GM12874 (cell line): ENCODE data around the gene TMEM9.

Experiments
- TF ChIP-seq, protein P1 (sequence below): IDR thresholded peaks from 2 replicates; pipeline ENCODE4 v1.5.1; 2011; ENCODE audit warnings: low read depth, mild to moderate bottlenecking, control low read depth, low read length, moderate library complexity; ENCODE audit not compliant: insufficient read depth

Gene TMEM9

DNA sequence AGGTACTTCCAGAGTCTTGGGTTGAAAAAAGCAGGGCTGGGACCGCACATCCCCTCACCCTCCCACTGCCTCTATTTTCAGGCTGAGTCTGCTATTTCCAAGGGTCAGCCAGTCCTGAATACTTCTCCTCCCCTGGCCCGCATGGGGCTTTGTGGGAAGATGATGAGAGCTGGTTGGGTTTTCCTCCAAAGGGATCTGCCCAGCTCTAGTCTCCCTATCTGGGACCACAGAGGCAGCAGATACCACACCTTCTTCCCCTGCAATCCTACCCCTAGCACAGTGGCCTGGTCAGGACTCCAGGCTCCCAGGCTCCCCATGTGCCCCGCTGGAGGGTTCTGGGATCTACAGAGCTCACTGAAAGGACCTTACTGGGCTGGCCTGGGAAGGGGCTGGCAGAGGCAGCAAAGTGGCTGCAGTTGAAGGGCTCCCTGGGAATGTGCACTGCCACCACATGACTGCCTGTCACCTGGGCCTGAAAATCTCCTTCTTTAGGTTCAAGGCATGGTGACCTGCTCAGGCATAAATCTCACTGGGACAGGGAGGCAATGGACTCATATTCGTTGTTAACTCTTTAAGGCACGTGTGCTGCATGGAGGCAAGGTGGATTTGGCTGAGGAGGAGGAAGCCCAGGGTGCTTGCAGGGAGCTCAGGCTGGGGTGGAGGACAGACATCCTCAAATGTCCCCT is 55.1 kb downstream of the TMEM9 start:
- TF ChIP-seq, protein P1, sequence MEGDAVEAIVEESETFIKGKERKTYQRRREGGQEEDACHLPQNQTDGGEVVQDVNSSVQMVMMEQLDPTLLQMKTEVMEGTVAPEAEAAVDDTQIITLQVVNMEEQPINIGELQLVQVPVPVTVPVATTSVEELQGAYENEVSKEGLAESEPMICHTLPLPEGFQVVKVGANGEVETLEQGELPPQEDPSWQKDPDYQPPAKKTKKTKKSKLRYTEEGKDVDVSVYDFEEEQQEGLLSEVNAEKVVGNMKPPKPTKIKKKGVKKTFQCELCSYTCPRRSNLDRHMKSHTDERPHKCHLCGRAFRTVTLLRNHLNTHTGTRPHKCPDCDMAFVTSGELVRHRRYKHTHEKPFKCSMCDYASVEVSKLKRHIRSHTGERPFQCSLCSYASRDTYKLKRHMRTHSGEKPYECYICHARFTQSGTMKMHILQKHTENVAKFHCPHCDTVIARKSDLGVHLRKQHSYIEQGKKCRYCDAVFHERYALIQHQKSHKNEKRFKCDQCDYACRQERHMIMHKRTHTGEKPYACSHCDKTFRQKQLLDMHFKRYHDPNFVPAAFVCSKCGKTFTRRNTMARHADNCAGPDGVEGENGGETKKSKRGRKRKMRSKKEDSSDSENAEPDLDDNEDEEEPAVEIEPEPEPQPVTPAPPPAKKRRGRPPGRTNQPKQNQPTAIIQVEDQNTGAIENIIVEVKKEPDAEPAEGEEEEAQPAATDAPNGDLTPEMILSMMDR = no peak

DNA sequence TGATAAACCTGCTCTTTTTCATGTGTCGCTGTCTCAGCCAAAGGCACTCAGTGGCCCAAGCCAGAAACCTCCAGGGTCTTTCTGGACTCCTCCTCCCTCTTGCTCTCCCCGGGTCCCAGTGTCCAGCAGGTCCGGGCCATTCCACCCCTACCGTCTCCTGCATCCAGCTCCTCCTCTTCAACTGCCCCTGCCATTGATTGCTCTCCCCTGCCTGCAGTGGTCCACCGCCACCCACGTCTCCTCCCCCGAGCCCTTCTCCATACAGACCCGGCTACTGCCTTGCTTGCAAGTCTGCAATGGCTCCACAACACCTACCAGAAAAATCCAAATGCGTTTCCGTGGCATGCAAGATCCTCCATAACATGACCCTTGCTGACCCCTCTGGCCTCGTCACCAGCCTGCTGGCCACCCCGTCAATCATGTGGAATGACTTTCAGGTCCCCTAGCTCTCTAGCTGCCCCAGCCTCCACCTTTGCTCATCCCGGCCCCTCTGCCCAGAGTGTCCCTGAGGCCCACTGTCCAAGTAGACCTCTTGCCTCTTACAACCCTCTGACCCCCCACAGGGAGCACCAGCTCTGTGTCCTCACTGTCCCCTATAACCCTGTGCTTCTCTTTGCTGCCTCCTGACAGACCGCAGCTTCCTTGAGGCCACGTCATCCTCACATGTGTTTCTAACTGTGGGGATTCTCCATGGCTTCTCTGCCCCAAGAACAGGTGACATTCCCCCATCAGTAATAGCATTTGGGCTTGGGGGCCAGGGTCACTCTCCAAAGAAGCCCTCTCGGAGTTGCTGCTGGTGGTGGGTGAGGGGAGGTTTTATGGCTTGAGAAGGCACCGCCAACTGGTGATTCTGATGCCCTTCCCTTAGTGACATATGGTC is 57.1 kb downstream of the TMEM9 start:
- TF ChIP-seq, protein P1 = no peak

DNA sequence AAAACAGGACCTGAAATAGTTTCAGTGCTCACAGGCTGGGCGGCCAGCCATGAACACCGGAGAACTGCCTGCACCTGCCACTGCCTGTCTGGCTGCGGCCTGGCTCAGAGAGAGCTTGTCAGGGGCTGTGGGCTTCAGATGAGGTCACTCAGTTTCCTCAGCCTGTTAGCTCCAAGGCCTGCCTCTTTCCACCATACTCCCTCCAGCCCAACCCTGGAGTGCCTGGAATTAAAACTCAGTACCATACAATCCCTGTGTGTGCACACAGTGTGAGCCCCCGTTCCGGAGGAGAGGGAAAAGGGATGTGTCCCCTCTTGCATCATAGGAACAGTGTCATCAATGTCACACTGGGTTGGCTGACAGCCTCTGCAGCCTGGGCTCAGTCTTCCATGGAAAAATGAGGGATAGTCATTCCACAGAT is 58.2 kb downstream of the TMEM9 start:
- TF ChIP-seq, protein P1 = no peak

DNA sequence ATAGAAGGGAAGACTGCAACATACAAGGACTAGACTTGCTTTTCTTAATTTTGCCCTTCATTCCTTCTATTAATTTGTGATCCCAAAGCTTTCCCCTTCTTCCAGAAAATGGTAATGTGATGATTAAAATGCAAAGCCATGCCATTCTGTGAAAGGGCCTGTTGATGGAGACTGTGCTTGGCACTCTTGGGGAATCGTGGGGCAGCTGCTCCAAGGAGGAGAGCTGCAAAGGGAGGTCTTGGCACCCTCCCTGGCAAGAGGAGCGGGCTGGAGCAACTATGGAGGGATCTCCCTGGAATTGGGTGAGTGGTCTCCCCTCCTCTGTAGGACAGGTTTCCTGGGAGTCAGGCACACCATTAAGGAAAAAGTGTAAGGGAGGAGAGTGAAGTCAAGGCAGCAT is 58.7 kb downstream of the TMEM9 start:
- TF ChIP-seq, protein P1 = no peak

DNA sequence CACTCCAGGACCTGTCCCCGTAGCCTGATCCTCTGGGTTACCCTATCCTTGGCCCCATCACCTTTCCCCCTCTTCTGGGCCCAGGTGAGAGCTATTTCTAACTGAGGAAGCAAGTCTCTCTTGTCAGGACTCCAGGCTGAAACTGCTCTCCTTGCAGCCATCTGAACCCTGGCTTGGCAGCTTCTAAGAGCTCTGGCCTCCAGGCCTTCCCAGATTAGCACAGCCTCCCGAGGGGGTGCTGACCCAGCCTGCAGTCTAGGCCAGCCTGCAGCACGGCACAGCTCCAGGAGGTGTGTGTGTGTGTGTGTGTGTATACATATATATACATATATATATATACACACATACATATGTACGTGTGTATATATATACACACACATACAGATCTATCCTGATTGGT is 59.4 kb downstream of the TMEM9 start:
- TF ChIP-seq, protein P1 = no peak

DNA sequence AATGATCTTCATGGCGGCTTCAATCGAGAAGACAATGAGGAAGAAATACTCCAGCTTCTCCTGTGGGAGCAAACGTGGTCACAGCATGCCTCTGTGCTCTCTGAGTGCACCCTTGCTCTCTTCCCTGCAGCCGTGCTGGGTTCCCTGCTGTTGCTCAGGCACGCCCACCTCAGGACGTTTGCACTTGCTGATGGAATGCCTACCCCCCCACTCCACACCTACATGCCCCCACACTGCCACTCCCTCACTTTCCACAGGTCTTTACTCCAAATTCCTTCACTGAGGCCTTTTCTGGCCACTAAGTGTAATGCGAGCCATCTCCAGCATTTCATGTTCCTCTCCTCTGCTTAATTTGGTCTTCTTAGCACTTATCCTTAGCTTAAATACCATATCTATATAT is 60.3 kb downstream of the TMEM9 start:
- TF ChIP-seq, protein P1 = no peak

DNA sequence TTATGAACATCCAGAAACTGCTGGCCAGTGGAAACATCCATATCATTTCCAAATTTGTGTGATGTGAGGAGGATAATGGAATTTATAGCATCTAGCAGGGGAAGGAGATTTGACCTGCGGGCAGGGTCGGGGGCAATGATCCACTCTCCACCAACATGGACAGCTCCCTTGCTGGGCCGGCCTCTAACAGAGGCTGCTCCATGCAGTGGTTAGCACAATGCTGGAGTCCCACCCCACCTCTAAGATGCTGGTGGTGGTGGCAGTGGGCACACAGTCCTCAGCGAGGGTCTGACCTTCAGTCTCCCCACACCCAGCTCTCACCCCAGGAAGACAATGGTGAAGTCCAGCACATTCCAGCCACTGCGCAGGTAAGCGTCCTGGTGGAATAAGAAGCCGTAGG is 60.7 kb downstream of the TMEM9 start:
- TF ChIP-seq, protein P1 = no peak
